Measurements from ENCODE around the gene LHPP.

LHPP gene

DNA sequence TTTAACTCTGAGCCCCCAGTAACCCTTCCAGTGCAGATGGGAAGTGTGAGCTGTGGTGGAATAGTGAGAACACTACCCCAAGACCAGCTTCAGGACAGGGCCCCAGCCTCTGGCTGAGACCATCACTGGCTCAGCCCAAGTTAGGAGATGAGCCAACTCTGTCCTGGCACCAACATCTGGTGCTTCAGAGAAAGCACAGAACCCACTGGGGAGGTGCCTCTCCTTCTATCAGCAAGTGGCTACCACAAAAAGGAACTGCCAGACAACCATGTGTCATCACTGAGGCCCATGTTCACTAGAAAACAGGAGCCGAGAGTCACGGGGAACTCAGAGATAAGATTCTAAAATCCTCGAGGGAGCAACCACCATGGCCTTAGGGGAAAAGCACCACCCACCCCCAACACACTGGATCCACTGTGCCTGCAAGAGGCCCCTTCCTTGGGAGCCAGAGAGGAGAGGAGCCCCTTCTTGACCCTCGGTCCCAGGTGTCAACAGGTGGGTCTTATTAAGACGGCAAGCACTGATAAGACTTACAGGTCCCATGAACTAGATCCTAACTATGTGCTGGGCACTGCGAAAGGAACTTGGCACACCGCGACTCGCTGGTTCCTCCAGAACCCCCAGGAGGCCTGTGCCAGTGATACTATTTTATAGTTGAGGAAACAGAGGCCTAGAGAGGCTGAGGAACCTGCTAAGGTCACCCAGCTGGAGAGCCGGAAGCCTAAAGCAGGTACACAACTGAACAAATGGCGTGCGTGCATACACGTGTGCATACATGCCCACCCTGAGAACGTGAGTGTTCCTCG is 179.9 kb downstream of the LHPP start:
- no peak for DNase-seq (ENCODE audit: low read depth in 2 of 2)

DNA sequence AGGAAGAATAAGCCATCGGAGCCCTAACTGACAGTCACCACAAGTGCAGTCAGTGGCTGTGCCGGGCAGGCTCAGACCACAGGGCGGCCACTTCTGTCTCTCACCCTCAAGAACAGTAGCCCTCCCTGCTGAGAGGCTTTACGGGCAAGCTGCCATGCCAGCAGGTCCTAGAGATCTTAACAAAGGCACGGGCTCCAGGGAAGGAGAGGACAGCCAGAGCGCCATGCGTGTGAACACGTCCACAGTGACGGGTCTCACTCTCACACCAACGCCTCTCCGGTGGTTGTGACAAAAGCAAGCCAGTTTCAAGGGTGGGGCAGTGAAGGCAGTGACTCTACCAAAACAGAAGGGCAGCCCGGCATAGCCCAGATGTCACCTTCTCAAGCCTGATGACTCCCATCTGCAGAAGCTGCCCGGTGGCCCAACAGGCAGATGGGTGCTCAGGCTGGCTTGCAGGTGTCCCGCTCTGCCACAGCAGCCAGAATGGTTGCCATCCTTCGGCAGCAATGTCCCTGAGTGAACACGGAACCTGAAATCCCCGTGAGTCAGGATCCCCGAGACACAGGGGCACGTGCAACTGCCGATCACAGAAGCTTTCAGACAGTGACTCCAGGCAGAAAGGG is 180.6 kb downstream of the LHPP start:
- no peak for DNase-seq (ENCODE audit: low read depth in 2 of 2)

DNA sequence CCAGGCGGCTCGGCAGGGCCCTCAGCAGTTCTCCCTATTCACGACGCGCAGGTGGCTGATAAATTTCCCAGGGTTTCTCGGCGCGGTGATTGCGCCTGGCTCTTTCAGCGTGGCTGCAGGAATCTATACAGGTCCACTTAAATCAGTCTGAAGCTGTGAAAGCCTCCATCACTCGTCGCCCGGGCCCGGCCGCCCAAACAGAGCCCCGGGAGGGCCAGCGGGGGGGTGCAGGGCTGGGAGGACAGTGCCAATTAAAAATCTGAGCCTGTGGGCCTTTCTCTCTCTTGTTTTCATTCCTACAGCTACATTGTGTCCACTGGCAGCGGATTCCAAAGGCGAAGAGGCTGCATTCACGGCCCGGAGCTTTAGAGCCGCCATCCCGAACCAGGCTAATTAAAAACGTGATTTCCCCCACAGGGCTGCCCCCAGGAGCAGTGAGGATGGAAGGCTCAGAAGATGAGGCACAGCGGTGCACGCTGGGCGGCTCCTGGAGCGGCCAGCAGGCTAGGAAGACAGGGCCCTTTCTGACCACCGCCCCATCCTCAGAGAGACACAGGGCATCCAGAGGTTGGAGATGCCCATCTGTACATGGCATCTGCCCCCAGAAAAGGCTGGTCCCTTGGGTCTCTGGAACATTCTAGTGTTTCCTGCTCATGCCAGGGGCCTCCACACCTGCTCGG is 181.8 kb downstream of the LHPP start:
- no peak for DNase-seq (ENCODE audit: low read depth in 2 of 2)

DNA sequence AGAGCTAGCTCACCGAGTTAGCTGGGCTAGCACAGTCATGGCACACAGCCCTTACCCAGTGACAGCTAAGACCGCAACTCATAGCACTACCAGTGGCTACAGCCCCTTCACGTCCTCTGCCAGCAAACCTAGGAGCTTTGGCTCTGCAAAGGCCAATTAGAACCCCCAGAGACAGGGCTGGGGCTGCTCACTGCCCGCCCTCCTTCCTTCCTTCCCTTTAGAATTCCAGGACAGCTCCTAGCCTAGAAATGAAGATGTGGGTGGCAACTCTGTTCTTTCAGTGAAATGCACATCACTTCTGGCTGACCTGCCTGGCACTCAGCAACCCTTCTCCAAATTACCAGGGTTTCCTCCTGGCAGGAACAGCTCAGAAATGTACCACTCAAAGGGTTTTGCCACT is 182.6 kb downstream of the LHPP start:
- no peak for DNase-seq (ENCODE audit: low read depth in 2 of 2)

DNA sequence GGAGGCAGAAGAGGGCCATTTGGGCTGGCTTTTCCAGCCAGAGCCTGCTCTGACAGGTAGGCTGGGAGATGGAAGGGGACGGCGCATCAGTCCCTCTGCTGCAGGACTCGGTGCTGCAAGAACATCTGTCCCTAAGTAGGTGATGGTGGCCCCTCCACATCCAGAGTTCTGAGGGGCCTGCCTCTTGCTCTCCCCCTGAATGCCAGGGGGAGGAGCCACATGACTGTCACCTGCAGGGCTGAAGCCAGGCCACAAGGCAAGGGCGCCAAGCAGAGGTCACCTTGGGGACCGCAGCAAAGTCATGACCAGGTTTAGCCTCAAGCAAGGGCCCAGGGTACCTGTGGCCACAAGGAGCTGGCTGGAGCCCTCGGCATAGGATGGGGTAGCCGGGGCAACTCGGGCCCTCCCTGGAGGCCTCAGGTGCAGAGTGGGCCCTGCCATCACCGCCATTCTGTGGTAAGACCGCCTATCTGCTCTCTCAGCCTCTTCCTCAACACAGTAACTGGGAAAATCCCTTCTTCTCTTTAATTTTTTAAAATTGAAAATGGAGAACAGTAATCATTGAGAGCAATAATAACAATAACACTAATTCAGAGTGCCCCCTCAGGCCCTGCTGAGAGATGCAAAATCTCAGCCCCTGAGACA is 183.3 kb downstream of the LHPP start:
- no peak for DNase-seq (ENCODE audit: low read depth in 2 of 2)

DNA sequence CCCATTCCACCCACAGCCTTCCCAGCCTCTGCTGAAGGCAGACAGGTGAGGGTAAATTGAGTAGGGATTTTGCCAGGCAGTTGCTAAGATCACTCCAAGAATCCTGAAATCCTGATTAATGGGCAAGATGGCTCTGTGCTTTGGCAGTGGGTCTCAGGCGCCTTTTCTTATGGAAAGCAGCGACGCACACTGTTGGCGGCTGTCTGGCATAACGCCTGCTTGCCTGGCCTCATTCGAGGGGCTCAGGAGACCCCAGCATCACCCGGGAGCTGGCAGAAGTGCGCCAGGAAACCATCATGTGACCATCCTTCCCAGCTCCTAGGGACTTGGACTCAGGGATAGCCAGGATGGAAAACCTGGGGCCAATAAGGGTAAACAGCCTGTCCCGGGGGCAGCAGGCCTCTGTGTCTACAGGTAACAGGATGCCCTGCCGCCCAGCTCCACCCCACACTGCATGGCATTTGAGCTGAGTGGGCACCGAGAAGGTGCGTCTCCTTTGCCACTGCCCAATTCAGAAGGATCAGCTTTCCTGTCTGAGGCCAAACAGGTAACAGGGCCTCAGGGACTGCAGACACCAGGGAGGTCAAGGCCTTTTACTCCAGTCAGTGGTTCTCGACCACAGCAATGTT is 184.0 kb downstream of the LHPP start:
- DNase-seq (ENCODE audit: low read depth in 2 of 2): no peak

DNA sequence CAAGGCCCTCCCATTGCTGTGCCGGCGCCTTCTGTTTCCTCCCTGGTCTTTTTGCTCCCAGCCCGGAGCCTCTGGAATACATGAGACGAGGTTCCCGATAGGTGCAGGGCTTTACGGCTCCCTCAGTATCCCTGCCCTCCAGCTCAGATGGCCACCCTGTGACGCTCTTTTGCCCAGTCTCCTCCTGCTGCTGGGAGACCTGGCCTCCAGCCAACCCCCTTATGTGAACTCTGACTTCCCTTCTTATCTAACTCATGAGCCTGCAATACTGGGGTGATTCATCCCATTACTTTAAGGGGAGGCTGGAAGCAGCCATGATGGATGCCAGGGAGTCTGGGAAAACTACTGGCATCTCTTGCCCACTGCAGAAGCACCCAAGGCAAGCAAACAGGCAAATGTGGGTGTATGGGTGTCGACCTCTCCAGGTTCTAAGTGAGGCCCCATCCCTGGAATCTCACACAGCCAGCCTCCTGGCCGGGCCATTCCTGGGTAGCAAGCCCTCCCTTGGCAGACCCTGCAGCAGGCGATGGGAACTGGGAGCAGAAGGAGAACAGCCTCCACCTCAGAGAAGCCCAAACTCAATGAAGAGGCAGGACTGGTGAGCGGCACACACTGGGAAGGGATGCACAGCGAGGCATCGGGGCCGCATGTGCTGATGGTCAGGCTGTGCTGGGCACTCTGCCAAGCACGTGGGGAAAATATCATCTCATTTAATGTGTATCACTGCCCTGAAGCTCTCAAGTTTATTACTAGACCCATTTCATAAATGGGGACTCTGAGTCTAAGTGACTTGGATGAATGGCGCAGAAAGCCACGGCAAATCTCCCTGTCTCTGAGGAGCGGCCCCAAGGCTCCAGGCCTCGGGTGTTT is 185.1 kb downstream of the LHPP start:
- DNase-seq (ENCODE audit: low read depth in 2 of 2): peak; percentile 8 to 20

DNA sequence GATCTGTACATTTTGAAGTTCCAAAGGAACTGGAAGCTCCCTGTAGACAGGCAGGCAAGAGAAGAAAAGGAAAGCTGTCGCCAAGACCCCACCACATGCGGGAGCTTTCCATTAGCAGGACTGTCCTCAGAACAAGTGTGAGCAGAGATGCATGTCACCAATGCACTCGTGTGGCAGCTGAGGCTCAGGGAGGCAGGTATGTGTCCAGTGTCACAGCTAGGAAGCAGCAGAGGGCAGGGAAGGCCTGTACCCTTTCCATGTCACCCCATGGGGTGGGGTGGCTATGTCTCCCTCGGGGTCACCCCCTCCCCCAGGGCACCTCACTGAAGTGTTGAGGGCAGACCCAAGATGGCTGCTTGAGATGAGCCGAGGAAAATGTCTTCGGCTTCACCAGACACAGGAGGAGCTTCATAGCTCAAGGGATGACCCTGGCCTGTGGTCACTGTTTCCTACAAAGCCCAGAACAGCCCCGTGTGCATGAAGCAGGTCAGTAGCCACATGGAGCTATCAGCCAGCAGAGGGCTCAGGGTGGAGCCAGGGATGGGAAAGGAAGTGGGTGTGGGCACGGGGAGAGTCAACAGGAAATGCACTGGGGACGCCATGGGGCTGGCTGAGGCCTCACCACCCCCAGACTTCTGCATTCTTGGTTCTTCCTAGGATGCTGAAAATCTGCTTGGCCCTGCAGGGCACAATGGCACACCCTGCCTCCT is 186.0 kb downstream of the LHPP start:
- no peak for DNase-seq (ENCODE audit: low read depth in 2 of 2)

DNA sequence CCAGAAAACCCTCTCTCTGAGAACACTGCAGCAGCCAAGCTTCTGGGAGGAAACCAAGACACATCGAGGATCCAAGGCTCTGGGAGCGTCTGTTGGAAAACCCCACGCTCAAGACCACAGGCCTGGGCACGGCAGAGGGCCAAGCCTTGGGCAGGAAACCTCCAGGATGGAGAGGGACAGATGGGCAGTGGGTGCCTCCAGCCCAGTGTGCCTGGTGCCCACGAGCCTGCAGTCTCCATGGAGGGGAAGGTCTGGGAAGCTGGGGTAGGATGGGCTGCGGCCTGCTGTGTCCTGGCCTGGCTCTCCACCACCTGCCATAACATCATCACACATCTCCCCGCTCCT is 186.5 kb downstream of the LHPP start:
- no peak for DNase-seq (ENCODE audit: low read depth in 2 of 2)

DNA sequence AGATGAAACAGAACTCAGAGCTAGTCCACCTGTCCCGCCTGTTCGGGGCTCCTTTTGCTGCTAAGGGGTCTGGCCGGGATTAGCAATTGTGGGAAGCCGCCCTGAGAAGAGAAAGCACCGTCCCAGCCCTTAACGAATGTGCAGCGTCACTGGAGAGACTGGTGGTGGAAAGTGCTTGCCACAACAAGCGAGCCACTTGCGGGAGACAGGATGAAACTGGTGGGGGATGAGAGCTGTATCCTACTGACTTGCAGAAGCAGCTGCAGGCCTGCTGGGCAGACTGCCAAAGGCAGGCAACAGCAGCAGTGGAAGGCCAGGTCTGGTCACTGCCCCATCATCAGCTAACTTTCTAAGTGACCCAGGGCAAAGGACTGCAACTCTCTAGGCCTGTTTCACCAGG is 187.1 kb downstream of the LHPP start:
- DNase-seq (ENCODE audit: low read depth in 2 of 2): peak; percentile 16 to 20

DNA sequence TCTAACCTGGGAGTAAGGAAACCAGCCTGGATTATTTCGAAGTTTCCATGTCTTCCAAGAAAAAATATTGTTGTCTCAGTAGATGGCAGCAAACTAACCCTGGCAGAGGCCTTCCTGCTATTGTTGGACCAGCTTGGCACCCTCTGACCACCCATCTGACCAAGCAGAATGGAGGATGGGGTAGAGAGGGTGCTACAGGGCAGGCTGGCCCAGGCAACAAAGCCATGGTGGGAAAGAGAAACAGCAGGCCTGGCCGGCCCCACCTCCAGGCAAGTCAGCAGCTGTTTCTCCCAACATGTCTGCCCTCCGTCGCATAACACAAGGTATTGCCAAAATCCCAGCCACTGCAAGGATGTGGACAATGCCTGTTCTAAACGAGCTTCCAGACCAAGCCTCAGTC is 187.6 kb downstream of the LHPP start:
- DNase-seq (ENCODE audit: low read depth in 2 of 2): no peak

DNA sequence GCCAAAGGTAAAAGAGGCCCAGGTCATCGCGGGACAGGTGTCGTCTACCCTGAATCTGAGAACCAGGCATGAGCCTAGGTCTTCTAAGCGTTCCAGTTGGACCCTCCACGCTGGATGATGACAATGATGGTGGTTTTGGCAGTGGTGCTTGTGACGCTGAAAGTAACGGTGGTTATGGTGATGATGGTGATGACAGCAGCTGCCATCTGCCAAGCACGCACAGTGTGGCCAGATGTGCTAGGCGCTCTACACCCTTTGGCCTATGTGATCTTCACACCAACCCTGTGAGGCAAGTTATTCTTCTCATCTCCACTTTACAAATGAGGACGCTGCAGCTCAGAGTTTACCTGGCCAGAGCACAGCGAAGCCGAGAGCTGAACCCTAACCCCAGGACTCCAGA is 188.6 kb downstream of the LHPP start:
- no peak for DNase-seq (ENCODE audit: low read depth in 2 of 2)

DNA sequence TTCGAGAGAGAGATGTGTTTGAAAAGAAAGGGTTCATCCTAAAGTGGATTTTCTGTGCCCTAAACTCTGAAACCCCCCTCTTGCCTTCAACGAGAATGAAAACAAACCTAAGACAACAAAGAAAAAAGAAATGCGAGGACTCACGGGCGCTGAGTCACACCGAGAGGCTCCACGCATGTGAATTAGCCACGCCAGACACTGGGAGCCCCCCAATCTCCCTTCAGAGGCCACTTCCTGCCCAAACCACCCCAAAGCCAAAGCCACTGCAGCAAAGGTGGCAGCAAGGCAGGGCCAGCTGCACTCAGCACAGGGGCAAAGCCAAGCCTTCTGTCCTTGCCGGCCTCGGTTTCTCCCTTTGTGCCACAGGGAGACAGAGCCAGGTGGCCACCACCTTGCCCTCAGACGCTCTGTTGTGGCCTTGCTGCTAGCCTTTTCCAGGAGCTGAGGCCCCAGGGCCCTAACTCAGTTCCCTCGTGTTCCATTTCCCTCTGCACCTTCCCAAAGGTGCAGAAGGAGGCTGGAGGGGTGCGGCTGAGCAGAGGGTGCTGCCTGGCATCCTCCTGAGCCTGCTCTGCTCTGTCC is 189.3 kb downstream of the LHPP start:
- no peak for DNase-seq (ENCODE audit: low read depth in 2 of 2)

DNA sequence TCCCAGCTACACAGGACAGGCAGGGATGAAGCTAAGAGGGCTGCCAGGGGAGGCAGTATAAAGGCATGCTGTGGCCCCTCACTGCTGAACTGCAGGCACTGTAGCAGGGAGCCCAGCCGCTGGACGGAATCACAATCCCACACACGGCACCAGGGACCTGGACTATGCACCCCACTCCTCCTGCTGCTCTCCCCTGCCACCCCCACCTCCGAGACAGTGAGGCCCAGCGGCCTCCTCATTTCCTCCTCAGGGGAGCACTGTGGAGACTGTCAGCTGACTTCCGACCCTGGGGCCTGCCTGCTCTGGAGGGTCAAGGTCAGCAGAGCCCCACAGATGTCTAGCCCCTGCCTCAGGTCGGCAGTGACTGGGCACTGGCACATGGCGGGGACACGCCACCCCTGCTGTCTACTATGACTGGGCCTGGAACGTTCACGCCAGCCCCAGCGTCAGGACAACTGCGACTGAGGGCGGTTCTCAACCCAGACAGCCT is 189.8 kb downstream of the LHPP start:
- DNase-seq (ENCODE audit: low read depth in 2 of 2): no peak

DNA sequence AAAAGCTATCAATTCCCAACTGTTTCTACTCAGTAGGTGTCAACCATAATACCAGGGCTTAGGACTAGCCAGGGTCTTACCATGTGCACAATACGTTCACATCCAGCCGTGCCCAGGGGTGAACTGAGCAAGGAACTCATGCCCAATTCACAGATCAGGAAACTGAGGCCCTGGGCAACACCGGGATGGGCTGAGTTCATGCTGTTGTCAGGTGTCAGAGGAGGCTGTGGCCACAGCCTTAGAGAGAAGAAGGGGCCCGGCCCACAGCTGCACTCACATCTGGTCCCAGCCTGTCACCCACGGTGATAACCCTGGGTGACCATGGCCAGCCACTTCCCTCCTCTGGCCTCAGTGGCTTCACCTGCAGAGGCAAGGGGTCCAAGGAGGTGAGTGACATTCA is 190.6 kb downstream of the LHPP start:
- DNase-seq (ENCODE audit: low read depth in 2 of 2): no peak

DNA sequence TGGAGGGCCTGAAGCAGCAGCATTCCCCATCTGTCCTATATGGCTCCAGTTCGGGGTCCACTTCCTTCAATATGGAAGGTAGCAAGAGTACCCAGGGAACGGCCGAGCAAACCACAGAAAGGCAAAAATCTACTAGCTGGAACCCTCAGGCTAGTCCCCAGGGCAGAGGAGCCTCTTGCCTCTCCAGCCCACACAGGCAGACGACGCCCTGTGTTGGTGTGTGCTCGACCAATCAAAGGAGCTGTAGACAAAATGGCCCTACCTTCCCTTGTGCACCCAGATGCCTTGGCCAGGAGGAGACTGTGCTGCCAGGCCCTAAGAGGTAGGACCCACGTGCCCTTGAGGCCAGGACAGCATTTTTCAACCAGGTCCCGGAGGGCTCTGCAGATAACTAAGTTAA is 191.1 kb downstream of the LHPP start:
- no peak for DNase-seq (ENCODE audit: low read depth in 2 of 2)

DNA sequence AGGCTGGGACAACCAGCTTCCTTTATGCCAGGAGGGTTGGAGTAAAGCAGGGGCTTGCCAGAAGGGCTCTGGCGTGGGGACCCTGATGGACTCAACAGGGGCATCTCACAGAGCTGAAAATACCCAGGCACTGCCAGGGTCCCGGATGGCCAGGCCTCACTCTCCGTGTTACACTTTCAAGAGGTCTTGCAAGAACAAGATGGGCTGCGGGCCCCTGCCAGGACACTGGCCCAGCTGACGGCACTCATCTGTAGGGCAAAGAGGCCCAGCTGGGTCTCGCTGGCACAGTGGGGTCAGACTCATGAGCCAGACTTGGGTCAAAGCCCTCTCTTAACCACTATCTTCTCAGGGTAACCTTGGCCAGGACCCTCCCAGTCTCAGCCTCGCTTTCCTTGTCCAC is 191.7 kb downstream of the LHPP start:
- DNase-seq (ENCODE audit: low read depth in 2 of 2): no peak

DNA sequence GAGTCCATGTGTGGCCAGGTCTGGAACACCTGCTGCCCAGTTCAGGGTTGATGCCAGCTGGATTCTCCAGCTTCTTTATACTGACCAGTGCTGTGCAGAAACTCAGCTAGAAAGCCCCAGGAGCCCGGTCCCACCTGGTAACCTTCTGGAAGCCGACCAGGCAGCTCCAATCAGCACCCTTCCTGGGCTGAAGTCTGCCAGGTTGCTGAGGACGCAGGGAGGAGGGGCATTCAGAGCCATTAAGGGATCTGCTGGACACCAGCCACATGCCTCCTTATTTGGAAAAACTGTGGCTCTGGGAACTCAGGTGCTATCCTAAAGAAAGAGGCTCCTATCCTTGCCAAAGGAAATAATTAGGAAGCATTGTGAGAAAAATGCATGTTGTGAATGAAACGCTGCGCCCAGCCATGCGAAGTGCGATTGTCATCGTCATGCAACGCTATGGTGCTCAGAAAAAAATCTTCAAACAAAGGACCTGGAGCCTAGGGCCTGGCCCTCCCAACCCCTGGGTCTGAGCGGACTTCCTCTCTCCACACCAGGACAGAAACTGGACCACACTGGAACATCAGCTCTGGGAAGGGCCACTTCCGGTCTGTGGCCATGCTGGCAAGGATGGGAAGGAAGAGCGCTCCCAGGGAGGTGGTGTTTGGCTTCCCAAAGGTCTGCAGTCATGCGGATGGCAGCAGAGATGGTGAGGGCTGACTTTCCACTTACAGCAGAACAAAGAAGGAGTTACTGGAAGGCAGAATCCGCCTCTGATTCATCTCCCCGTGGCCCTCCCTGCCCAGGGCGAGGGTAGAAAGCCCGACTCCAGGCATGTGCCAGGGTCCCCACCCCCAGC is 192.4 kb downstream of the LHPP start:
- DNase-seq (ENCODE audit: low read depth in 2 of 2): no peak

DNA sequence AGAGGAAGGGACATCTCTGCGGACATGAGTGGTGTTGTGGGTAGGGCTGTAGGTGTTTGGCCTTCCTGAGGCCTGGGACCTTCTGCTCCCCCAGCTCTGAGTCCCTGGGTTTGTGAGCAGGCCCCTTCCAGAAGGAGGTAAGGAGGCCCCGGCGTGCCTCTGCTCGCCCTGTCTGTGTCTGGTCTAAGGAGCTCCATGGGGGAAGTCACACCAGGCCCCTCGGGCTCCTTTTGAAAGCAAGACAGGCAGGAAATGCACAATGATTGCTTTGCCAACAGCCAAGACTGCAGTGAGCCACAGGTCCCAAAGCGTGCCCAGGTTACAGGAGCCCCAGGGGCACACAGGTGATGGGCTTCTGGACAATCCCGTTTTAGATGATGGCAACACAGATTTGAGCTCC is 193.1 kb downstream of the LHPP start:
- DNase-seq (ENCODE audit: low read depth in 2 of 2): no peak

All from fibroblast of skin of left biceps (primary cell).